ENCODE data around the gene SLC25A3.

DNA sequence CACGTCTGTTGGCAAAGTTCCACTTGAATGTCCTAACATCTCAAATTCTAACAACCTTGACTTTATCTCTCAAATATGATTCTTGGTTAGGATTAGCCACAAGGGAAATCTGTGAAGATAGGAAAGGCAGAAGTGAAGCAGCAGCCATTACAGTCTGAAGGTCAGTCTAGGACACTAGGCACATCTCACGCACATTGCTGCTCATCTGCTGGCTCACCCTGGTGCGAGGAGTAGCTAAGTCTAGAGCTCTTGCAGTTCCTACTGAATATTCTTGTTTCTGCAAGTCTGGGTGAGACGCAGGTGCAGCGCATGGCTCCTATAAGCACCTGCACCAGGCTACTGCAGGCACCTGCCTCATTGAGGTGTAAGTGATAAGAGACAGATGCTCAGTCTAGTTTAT, 6.4 kb upstream of the SLC25A3 start:
- TF ChIP-seq POLR2A (IDR thresholded peaks at IDR 0.05; ENCODE audit: low read depth, low read length): no peak
- TF ChIP-seq POLR2AphosphoS5 (IDR thresholded peaks at IDR 0.05; ENCODE audit: low read depth, low read length): no peak
- no peak for TF ChIP-seq TAF1 (IDR thresholded peaks at IDR 0.05; ENCODE audit: low read depth, low read length)

Measured in GM12891 (cell line).